Kidney epithelial cell (primary cell): ENCODE data around the gene NDP. TPM values are rescaled to one million over a fixed set of nuclear protein-coding genes. Genes with fewer than 3 reads are reported as not detected.
"Not testable (repeated sequence)": the region's sequence is repeated elsewhere in the genome, so short reads cannot be mapped to it uniquely, and the experiment has no call there.

Experiments used
- DNase-seq: peaks from one replicate; pipeline ENCODE4 v3.0.0-alpha.2; 2010; ENCODE audit warnings: low read depth
- H3K27me3 ChIP-seq: 2 replicates; pipeline ENCODE4 v1.6.0; 2011; ENCODE audit warnings: low read length; ENCODE audit not compliant: control insufficient read depth, insufficient read depth
- H3K36me3 ChIP-seq: 2 replicates; pipeline ENCODE4 v1.5.1; 2011; ENCODE audit warnings: low read length; ENCODE audit not compliant: control insufficient read depth, insufficient read depth
- H3K4me3 ChIP-seq: 2 replicates; pipeline ENCODE4 v1.5.1; 2011; ENCODE audit warnings: low read depth, mild to moderate bottlenecking, control low read depth, low read length
- CTCF ChIP-seq: IDR thresholded peaks from 2 replicates; pipeline ENCODE4 v1.5.1; 2011; ENCODE audit warnings: mild to moderate bottlenecking, moderate library complexity, low read length, control low read depth, inconsistent platforms; ENCODE audit not compliant: insufficient read depth, poor library complexity, severe bottlenecking
- total RNA-seq: library from RNA; depleted of rRNA; stranded (reverse); fragments of >200 nt; gene quantifications from 2 replicates; pipeline ENCODE4 v1.2.3, GENCODE V29; 2015

NDP gene
- total RNA-seq, 1 donor from 2014 or later, result not detected

- no peaks in the 10 kb centered on the region for H3K36me3 ChIP-seq
- no peak for TF ChIP-seq CTCF
- H3K4me3 ChIP-seq, result no peak overlapping the region
- H3K27me3 ChIP-seq, result no peaks in the 10 kb centered on the region
- DNase-seq, result no peak
Measured at GRCh38 chrX:43939187-43939926, 33.8 kb downstream of the NDP start.

GRCh38 chrX:43922032-43922431 is 51.2 kb downstream of the NDP start:
- DNase-seq, H3K36me3 ChIP-seq, H3K27me3 ChIP-seq, H3K4me3 ChIP-seq: not testable (repeated sequence)

GRCh38 chrX:43910772-43911171 is 62.4 kb downstream of the NDP start:
- not testable (repeated sequence) for H3K27me3 ChIP-seq, H3K36me3 ChIP-seq, DNase-seq, H3K4me3 ChIP-seq

GRCh38 chrX:43910012-43910411 is 63.2 kb downstream of the NDP start:
- H3K36me3 ChIP-seq, result no peaks in the 10 kb centered on the region
- no peak for TF ChIP-seq CTCF
- H3K4me3 ChIP-seq, result no peak overlapping the region
- H3K27me3 ChIP-seq, result no peaks in the 10 kb centered on the region
- no peak for DNase-seq

GRCh38 chrX:43909141-43909540 is 64.0 kb downstream of the NDP start:
- no peaks in the 10 kb centered on the region for H3K36me3 ChIP-seq
- no peak for DNase-seq
- no peak for TF ChIP-seq CTCF

GRCh38 chrX:43899878-43900815 is 73.0 kb downstream of the NDP start:
- Histone ChIP-seq H3K36me3 (no peaks in the 10 kb centered on the region), H3K27me3 (no peaks in the 10 kb centered on the region), H3K4me3 (no peak overlapping the region)
- DNase-seq, result no peak
- TF ChIP-seq CTCF, result no peak

More at GRCh38 chrX:43909141-43909540, 64.0 kb downstream of the NDP start:
- H3K4me3 ChIP-seq, result no peak overlapping the region
- H3K27me3 ChIP-seq, result no peaks in the 10 kb centered on the region

Other genes with a start within 250 kb of the NDP start
- gene MAOB, start 90.9 kb downstream of the NDP start, total RNA-seq, result 0.89 and 1.1 TPM in 2 replicates